GM12892 (cell line): ENCODE measurements around the gene KIF26B.

Experiments used
- POLR2A ChIP-seq: IDR thresholded peaks from 2 replicates; pipeline ENCODE4 v1.6.1; 2011; ENCODE audit warnings: low read depth, low read length, control low read depth
- TAF1 ChIP-seq: IDR thresholded peaks from 2 replicates; pipeline ENCODE4 v1.6.1; 2011; ENCODE audit warnings: low read depth, mild to moderate bottlenecking, control low read depth, low read length, borderline replicate concordance

GRCh38 chr1:245690156-245690690 is 535.4 kb downstream of the KIF26B start:
- TF ChIP-seq TAF1 (no peak), POLR2A (no peak)
